Caco-2 (cell line): ENCODE measurements around the gene HMX2. TPM values are rescaled to one million over a fixed set of nuclear protein-coding genes. Genes with fewer than 3 reads are reported as not detected.

Source experiments
- BruUV-seq: library from RNA; stranded (reverse); fragments of 400-500 nt; replicated peaks from 2 replicates; lab custom pipeline; 2021; lab: Mats Ljungman, UMichigan
- CTCF ChIA-PET: fragments of 300-600 bp; sonication (Branson Sonifier 250); formaldehyde crosslinking; loops from one replicate; lab custom pipeline; 2022; ENCODE audit warnings: antibody characterized with exemption; lab: Charles Lee
- POLR2A ChIA-PET: fragments of 300-600 bp; sonication (Branson Sonifier 250); formaldehyde crosslinking; loops from one replicate; lab custom pipeline; 2022; ENCODE audit warnings: antibody characterized with exemption; lab: Charles Lee
- DNase-seq, 2 experiments: peaks; one replicate each; pipeline versions ENCODE4 v3.0.0 to v3.0.0-alpha.2; 2020 to 2022
- H3K27me3 ChIP-seq: replicated peaks from 2 replicates; pipeline ENCODE4 v1.6.0; 2011; ENCODE audit warnings: low read length; ENCODE audit not compliant: control insufficient read depth, insufficient read depth
- H3K36me3 ChIP-seq: 2 replicates; pipeline ENCODE4 v1.5.1; 2011; ENCODE audit warnings: low read length; ENCODE audit not compliant: control insufficient read depth, insufficient read depth
- H3K4me1 ChIP-seq: fragments of 250-450 bp; sonication (Bioruptor Pico); 2 replicates; pipeline ENCODE4 v1.5.1; 2020; ENCODE audit warnings: mild to moderate bottlenecking
- H3K4me3 ChIP-seq: 2 replicates; pipeline ENCODE4 v1.5.1; 2011; ENCODE audit warnings: low read depth, mild to moderate bottlenecking, control low read depth, low read length
- H3K9me3 ChIP-seq: fragments of 250-450 bp; sonication (Bioruptor Pico); 2 replicates; pipeline ENCODE4 v1.5.1; 2020; ENCODE audit warnings: mild to moderate bottlenecking, moderate library complexity
- H3K27ac Mint-ChIP-seq: one replicate; pipeline ENCODE4 v1.8.0; 2022; ENCODE audit warnings: mixed read lengths; ENCODE audit not compliant: unreplicated experiment
- H3K27me3 Mint-ChIP-seq: one replicate; pipeline ENCODE4 v1.8.0; 2022; ENCODE audit warnings: mixed read lengths; ENCODE audit not compliant: insufficient read depth, unreplicated experiment
- H3K36me3 Mint-ChIP-seq: one replicate; pipeline ENCODE4 v1.8.0; 2022; ENCODE audit warnings: mild to moderate bottlenecking, mixed read lengths; ENCODE audit not compliant: insufficient read depth, unreplicated experiment
- H3K4me1 Mint-ChIP-seq: one replicate; pipeline ENCODE4 v1.8.0; 2022; ENCODE audit warnings: low read depth, mixed read lengths; ENCODE audit not compliant: unreplicated experiment
- H3K4me3 Mint-ChIP-seq: one replicate; pipeline ENCODE4 v1.8.0; 2022; ENCODE audit warnings: mild to moderate bottlenecking, moderate library complexity, mixed read lengths; ENCODE audit not compliant: unreplicated experiment
- H3K9me3 Mint-ChIP-seq: one replicate; pipeline ENCODE4 v1.8.0; 2022; ENCODE audit warnings: mixed read lengths; ENCODE audit not compliant: unreplicated experiment
- CTCF ChIP-seq, 2 experiments: fragments of 200-600 bp in 1 of 2; IDR thresholded peaks; 1 replicate in 1 of 2; 2 replicates in 1 of 2; pipeline versions ENCODE4 v1.5.1 to v1.8.0; 2011 to 2022; ENCODE audit warnings: antibody characterized with exemption in 1 of 2, control low read depth in 1 of 2, inconsistent platforms in 1 of 2, low read depth in 1 of 2, low read length in 1 of 2, mild to moderate bottlenecking in 1 of 2, moderate library complexity in 1 of 2; ENCODE audit not compliant: insufficient read depth in 1 of 2, severe bottlenecking in 1 of 2, unreplicated experiment in 1 of 2
- intact Hi-C: fragments of 100-400 bp; cut with micrococcal nuclease; formaldehyde crosslinking; loops from one replicate; pipeline ENCODE4 v1.10.0; 2022; ENCODE audit not compliant: unreplicated experiment
- total RNA-seq: library from RNA; stranded (reverse); gene quantifications from 2 replicates; pipeline ENCODE4 v1.2.3, GENCODE V29; 2022

Gene HMX2
- total RNA-seq, 1 experiment from 2014 or later = 1.4 TPM

- CTCF ChIA-PET = interaction anchor here (0.6 to 0.9 kb wide), 2 partner anchors 11 to 236 kb away, joined by 3 read pairs; no protein-coding TSS in a partner anchor
- peaks cover 12% of the 10 kb centered on the region for H3K27me3 Mint-ChIP-seq
- peaks cover 6% of the 10 kb centered on the region for H3K4me1 Mint-ChIP-seq
Measured at GRCh38 chr10:123144697-123145541, 3.0 kb upstream of the HMX2 start.

GRCh38 chr10:123145542-123146012 lies 2.4 kb upstream of the HMX2 start:
- TF ChIP-seq CTCF (IDR thresholded peaks at IDR 0.05; ENCODE audit: insufficient read depth in 1 of 2, low read depth in 1 of 2, low read length in 1 of 2, severe bottlenecking in 1 of 2, unreplicated experiment in 1 of 2) = no peak
- no peaks in the 10 kb centered on the region for H3K9me3 Mint-ChIP-seq
- ChIA-PET POLR2A (no interaction called here), CTCF (interaction anchor here (0.9 kb wide), 1 partner anchor 235 kb away, joined by 3 read pairs; no protein-coding TSS in a partner anchor)
- Histone ChIP-seq H3K4me3 (no peak overlapping the region), H3K9me3 (no peaks in the 10 kb centered on the region), H3K36me3 (no peaks in the 10 kb centered on the region), H3K4me1 (peaks cover 6% of the 10 kb centered on the region), H3K27me3 (peaks cover 2% of the 10 kb centered on the region)
- H3K27me3 Mint-ChIP-seq = peaks cover 12% of the 10 kb centered on the region
- BruUV-seq = no TSS peak
- intact Hi-C loops = no loop called here
- H3K4me3 Mint-ChIP-seq = no peak overlapping the region
- no peak overlapping the region for H3K27ac Mint-ChIP-seq
- DNase-seq = no peak
- no peaks in the 10 kb centered on the region for H3K36me3 Mint-ChIP-seq
- H3K4me1 Mint-ChIP-seq = peaks cover 6% of the 10 kb centered on the region

More at GRCh38 chr10:123144697-123145541, 3.0 kb upstream of the HMX2 start:
- intact Hi-C loops = no loop called here
- H3K4me3 ChIP-seq = no peak overlapping the region
- no peak for TF ChIP-seq CTCF (IDR thresholded peaks at IDR 0.05; ENCODE audit: insufficient read depth in 1 of 2, low read depth in 1 of 2, low read length in 1 of 2, severe bottlenecking in 1 of 2, unreplicated experiment in 1 of 2)
- Mint-ChIP-seq H3K9me3 (no peaks in the 10 kb centered on the region), H3K36me3 (no peaks in the 10 kb centered on the region), H3K4me3 (no peak overlapping the region), H3K27ac (no peak overlapping the region)
- peaks cover 4% of the 10 kb centered on the region for H3K4me1 ChIP-seq
- no peaks in the 10 kb centered on the region for H3K9me3 ChIP-seq
- peaks cover 2% of the 10 kb centered on the region for H3K27me3 ChIP-seq
- BruUV-seq = no TSS peak
- H3K36me3 ChIP-seq = no peaks in the 10 kb centered on the region
- no peak for DNase-seq
- POLR2A ChIA-PET = no interaction called here

GRCh38 chr10:123146013-123146893 lies 1.7 kb upstream of the HMX2 start:
- no peak for DNase-seq
- Mint-ChIP-seq H3K4me3 (peak overlapping the region; percentile 73), H3K27ac (no peak overlapping the region), H3K9me3 (no peaks in the 10 kb centered on the region), H3K27me3 (peaks cover 12% of the 10 kb centered on the region), H3K36me3 (no peaks in the 10 kb centered on the region), H3K4me1 (peaks cover 6% of the 10 kb centered on the region)
- BruUV-seq = no TSS peak
- peaks cover 2% of the 10 kb centered on the region for H3K27me3 ChIP-seq
- peaks cover 5% of the 10 kb centered on the region for H3K4me1 ChIP-seq
- H3K9me3 ChIP-seq = no peaks in the 10 kb centered on the region
- ChIA-PET CTCF (no interaction called here), POLR2A (interaction anchor here (0.5 kb wide), 1 partner anchor 947 kb away, joined by 3 read pairs; the partner anchor contains the start of gene CHST15)
- H3K36me3 ChIP-seq = no peaks in the 10 kb centered on the region
- intact Hi-C loops = no loop called here
- no peak for TF ChIP-seq CTCF (IDR thresholded peaks at IDR 0.05; ENCODE audit: insufficient read depth in 1 of 2, low read depth in 1 of 2, low read length in 1 of 2, severe bottlenecking in 1 of 2, unreplicated experiment in 1 of 2)
- H3K4me3 ChIP-seq = no peak overlapping the region
